Stimulated activated CD8-positive, alpha-beta memory T cell treated with anti-CD3 and anti-CD28 coated beads, Interleukin-12 subunit alpha, Interleukin-12 subunit beta, amount 100 ng/mL, for 1 hour (primary cell): ENCODE data around the gene CCDC107.

ENCODE experiments used
- DNase-seq: peaks from one replicate; pipeline ENCODE4 v3.0.0-alpha.2; 2020; ENCODE audit warnings: low read depth

CCDC107 gene

GRCh38 chr9:35684921-35685320 is 26.8 kb downstream of the CCDC107 start:
- DNase-seq = no peak

DNA sequence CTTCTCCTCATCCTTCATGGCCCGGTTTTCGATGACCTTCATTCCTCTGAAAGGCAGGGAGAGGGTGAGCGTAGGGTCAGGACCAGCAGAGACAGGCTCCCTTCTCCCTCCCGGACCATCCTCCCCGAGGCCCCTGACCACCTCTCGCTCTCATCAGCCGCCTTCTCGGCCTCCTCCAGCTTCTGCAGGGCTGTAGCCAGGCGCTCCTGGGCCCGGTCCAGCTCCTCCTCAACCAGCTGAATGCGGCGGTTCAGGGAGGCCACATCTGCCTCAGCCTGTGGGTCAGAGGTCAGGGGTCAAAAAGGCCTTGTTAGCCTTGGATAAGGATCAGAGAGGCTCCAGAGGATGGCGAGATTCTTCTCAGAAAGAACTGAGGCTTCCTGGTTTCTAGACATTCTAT is 27.4 kb downstream of the CCDC107 start:
- DNase-seq = no peak

DNA sequence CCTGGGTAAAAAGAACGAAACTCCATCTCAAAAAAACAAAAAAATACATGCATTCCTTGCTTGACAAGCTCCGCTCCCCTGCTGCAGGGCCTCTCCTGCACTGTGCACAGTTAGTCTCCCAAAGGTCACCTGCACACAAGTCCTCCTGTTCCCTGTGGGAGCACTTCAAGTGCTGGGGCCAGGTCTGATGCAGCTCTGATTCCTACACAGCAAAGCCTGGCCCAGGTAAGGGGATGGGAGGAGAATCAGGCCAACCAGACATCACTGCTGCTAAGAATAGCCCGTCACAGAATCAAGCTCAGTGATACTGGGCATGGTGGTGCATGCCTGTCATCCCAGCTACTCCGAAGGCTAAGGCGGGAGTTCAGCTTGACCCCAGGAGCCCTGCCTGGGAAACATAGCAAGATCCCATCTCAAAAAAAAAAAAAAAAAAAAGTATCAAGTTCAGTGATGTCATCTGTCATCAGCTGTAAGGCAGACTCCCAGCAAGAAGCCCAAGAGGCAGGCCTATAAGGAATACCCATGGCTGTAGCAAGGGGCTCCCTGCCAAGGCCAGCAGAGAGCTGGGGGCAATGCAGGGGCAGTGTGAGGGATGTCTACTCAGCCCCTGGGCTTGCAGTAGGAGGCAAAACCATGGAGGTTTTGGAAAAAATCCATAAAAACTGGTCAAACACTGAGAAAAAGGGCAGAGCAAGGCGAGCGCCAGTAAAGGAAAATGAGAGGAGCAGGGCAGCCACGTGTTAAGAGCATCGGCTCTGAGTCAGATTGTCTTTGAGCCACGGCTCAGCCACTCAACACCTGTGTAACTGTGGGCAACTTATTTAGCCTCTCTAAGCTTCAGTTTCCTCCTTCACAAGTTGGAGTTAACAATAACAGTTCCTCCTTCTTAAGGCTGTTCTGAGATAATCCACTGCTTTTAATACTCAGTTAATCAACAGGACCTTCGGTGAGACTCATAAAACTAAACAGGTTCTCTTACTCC is 28.4 kb downstream of the CCDC107 start:
- no peak for DNase-seq

- DNase-seq = no peak
Observed at GRCh38 chr9:35687306-35687705, 29.2 kb downstream of the CCDC107 start.

GRCh38 chr9:35687972-35688557 is 30.0 kb downstream of the CCDC107 start:
- DNase-seq = no peak

- DNase-seq = no peak
Observed at GRCh38 chr9:35688558-35689541, 30.8 kb downstream of the CCDC107 start.

- DNase-seq = no peak
Observed at GRCh38 chr9:35689542-35690293, 31.6 kb downstream of the CCDC107 start, which contains the start of gene TPM2. TSS of gene TPM2 (minus strand) at chr9:35689925. CDS start at chr9:35689817, 108 bp downstream.

DNA sequence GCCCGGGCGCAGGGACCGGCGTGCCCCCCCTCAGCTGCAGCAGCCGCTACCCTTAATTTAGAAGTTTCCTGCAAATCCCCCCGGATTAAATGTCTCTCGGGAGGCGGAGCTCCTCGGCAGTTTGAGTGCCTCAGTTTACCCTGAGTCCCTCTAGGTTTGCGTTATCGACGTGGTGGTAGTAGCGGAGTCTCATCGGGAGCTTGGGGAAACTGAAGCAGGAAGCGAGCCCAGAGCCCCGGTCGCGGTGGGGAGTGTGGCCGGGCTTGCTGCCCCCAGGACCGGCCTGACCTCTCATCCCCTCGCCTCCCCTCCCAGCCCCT is 32.2 kb downstream of the CCDC107 start:
- no peak for DNase-seq

DNA sequence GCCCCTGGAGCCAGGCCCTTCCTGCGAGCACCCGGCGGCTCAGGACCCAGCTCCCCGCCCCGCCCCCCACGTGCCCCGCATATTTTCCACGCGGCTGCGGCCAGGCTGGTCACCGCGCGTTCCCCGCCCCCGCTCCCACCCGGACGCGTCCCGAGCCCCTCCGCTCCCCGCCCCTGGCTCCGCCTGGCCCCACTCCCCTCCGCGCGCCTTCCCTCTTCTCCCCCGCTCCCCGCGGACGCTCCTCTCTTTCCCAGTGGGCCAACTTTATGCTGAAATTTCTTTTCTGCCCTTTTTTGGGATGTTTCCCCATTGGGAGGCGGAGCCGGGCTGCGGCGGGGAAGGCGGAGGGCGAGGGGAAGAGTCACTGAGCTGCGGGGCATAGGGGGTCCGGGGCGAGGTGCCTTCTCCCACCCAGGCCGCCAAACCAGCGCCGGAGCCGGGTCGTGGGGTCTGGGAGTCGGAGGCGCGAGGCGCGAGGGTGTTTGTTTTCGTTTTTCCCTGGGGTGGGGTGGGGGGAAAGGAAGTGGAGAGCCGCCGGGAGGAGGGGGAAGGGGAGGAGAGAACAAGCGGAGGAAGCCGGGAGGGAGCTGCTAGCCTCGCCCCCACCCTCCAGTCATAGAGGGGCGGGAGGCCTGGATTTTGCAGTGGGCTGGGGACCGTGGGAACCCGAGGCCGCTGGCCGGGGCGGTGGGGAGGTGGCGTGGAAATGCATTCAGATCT is 32.7 kb downstream of the CCDC107 start:
- no peak for DNase-seq

GRCh38 chr9:35691334-35691650 is 33.2 kb downstream of the CCDC107 start:
- no peak for DNase-seq

- no peak for DNase-seq
Observed at GRCh38 chr9:35691757-35692301, 33.7 kb downstream of the CCDC107 start.

GRCh38 chr9:35695943-35696401 is 37.9 kb downstream of the CCDC107 start:
- DNase-seq = no peak

DNA sequence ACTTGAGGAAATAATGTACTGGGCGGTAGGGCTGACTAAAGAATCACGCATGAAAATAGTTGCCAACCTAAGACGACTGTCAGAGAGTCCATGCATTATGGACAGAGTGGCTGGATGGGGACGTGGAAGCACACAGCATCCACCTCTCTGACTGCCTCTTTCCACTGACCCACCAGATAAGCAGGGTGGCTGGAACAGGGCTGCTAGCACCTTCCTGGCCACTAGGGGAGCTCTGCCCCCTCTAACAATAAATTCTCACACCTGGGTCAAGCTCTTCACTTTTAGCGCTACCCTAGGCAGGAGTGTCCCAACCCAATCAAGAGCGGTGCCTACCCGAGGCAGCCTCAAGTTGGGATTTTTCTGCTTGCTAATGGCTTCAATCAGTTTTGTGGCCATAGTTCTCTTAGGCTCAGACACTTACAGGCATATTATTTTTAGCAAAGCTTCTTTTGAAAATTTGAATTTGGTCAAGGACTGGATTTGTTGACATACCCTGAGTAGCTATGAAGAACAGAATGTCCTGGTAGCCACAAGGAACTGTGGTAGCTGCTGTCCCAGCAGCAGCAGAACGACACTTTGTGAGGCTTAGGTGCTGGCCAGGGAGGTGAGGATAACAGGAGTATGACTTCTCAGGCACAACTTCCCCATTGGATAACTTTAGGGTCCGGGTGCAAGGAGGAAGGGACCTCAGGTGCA is 38.6 kb downstream of the CCDC107 start:
- peak; percentile 45 for DNase-seq

DNA sequence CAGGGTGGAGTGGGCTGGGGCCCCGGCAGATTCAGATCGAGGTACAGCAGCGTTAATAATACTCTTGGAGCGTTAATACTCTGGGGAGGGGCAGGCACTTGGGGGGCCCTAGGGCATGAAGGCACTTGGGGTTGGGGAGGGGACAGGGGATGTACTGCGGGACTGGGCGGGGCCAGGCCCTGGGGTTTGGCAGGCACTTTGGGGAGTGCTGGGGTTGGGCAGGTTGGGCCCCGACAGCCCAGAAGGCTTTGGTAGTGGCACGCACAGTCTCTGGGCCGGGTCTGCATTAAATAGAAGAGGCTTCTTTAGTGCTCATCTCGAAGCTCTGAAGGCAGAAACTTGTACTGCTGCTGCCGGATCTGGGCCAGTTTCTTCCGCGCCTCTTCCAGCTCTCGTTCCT is 39.4 kb downstream of the CCDC107 start:
- no peak for DNase-seq

DNA sequence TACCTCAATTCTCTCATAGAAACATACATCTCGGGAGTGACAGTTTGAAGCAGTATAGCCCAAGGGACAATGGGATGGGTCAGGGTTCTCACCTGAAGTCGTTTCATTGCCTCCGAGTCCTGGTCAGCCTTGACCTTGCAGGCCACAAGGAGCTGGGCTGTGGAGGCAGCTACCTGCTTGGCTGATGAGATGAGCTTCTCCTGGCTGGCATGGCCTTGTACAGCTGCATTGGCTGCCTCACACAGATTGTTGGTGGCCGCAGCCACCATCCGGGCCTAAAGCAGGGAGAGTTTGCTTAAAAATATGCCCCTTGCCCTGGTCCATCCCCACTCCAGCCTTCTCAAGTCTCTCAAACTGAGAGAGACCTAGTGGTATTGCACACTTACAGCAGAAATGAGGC is 40.1 kb downstream of the CCDC107 start:
- no peak for DNase-seq

- no peak for DNase-seq
Observed at GRCh38 chr9:35700031-35700430, 41.9 kb downstream of the CCDC107 start.

GRCh38 chr9:35700942-35701341 is 42.9 kb downstream of the CCDC107 start:
- no peak for DNase-seq

GRCh38 chr9:35702696-35703095 is 44.6 kb downstream of the CCDC107 start:
- no peak for DNase-seq

- DNase-seq = no peak
Observed at GRCh38 chr9:35703906-35704672, 46.0 kb downstream of the CCDC107 start.
